A549 (cell line): ENCODE measurements around the gene HLCS. TPM values are rescaled to one million over a fixed set of nuclear protein-coding genes. Genes with fewer than 3 reads are reported as not detected.
"Not testable (repeated sequence)": the region's sequence is repeated elsewhere in the genome, so short reads cannot be mapped to it uniquely, and the experiment has no call there.

Source experiments
- ATAC-seq, 2 experiments: fragments of 200-7000 bp in 1 of 2; fragments of >200 bp in 1 of 2; cut with Nextera tagmentation in 1 of 2; cut with Tn5 transposase in 1 of 2; 3 replicates each; pipeline versions ENCODE4 v1.8.0 to v1.9.1; 2018 to 2020; ENCODE audit warnings: mild to moderate bottlenecking in 1 of 2, moderate library complexity in 1 of 2
- CTCF ChIA-PET: fragments of 300-600 bp; sonication (Branson Sonifier 250); formaldehyde crosslinking; extraction: SDS; loops from one replicate; lab custom pipeline; 2021; ENCODE audit warnings: antibody characterized with exemption, inconsistent platforms; lab: Yijun Ruan, JAX
- POLR2A ChIA-PET: fragments of 350-600 bp; formaldehyde crosslinking; extraction: SDS; loops from one replicate; lab custom pipeline; 2021; ENCODE audit warnings: antibody characterized with exemption, inconsistent platforms; lab: Yijun Ruan, JAX
- DNase-seq, 2 experiments: peaks; one replicate each; pipeline versions ENCODE4 v3.0.0 to v3.0.0-alpha.2; 2011 to 2016; ENCODE audit warnings: low read depth in 1 of 2, low spot score in 1 of 2
- FAIRE-seq: peaks from 2 replicates; lab custom pipeline; 2011; peaks lifted over from hg19 to GRCh38; lab: Jason Lieb, UNC
- H3K27ac ChIP-seq, 2 experiments: fragments of >200 bp; sonication (Bioruptor Twin); formaldehyde crosslinking; 3 replicates each; pipeline ENCODE4 v1.5.1; 2016 to 2017
- H3K4me1 ChIP-seq: fragments of >200 bp; sonication (Bioruptor Twin); formaldehyde crosslinking; 3 replicates; pipeline ENCODE4 v1.6.1; 2016
- H3K4me2 ChIP-seq: fragments of >200 bp; sonication (Bioruptor Twin); formaldehyde crosslinking; 3 replicates; pipeline ENCODE4 v1.6.1; 2016
- H3K4me3 ChIP-seq: fragments of >200 bp; sonication (Bioruptor Twin); formaldehyde crosslinking; 3 replicates; pipeline ENCODE4 v1.5.1; 2016
- H3K9me3 ChIP-seq: fragments of >200 bp; sonication (Bioruptor Twin); formaldehyde crosslinking; 3 replicates; pipeline ENCODE4 v1.6.1; 2016
- CBX2 ChIP-seq: fragments of 200-600 bp; sonication (generic); IDR thresholded peaks from 2 replicates; pipeline ENCODE4 v1.6.1; 2016; ENCODE audit warnings: low read depth, mild to moderate bottlenecking, borderline replicate concordance
- CEBPB ChIP-seq, 2 experiments: fragments of >200 bp in 1 of 2; sonication (Bioruptor Twin) in 1 of 2; formaldehyde crosslinking in 1 of 2; IDR thresholded peaks; 2 replicates each; pipeline ENCODE4 v1.6.1; 2012 to 2016
- CHD2 ChIP-seq: fragments of 150-350 bp; IDR thresholded peaks from 2 replicates; pipeline ENCODE4 v1.6.1; 2014; ENCODE audit warnings: low read length; ENCODE audit not compliant: partially characterized antibody
- CHD4 ChIP-seq: fragments of 200-600 bp; sonication (generic); IDR thresholded peaks from 2 replicates; pipeline ENCODE4 v1.6.1; 2016; ENCODE audit warnings: antibody characterized with exemption, mild to moderate bottlenecking, borderline replicate concordance
- E2F6 ChIP-seq: IDR thresholded peaks from 2 replicates; pipeline ENCODE4 v1.6.1; 2012; ENCODE audit warnings: low read depth, borderline replicate concordance
- EHMT2 ChIP-seq: fragments of 200-600 bp; sonication (generic); IDR thresholded peaks from 2 replicates; pipeline ENCODE4 v1.6.1; 2016; ENCODE audit warnings: antibody characterized with exemption, low read depth, mild to moderate bottlenecking, moderate library complexity
- GATA3 ChIP-seq: IDR thresholded peaks from 2 replicates; pipeline ENCODE4 v1.6.1; 2012; ENCODE audit warnings: borderline replicate concordance
- HOXB13 ChIP-seq: fragments of 250-450 bp; sonication (Bioruptor Pico); IDR thresholded peaks from 2 replicates; pipeline ENCODE4 v1.5.0; 2020; ENCODE audit warnings: low read depth, mild to moderate bottlenecking, moderate library complexity
- HOXB5 ChIP-seq: fragments of 250-450 bp; sonication (Bioruptor Pico); IDR thresholded peaks from 2 replicates; pipeline ENCODE4 v1.5.0; 2020; ENCODE audit warnings: mild to moderate bottlenecking, moderate library complexity
- KDM1A ChIP-seq: fragments of 200-600 bp; sonication (generic); IDR thresholded peaks from 2 replicates; pipeline ENCODE4 v1.6.1; 2016; ENCODE audit warnings: low read depth, mild to moderate bottlenecking
- MAZ ChIP-seq: fragments of 150-350 bp; IDR thresholded peaks from 2 replicates; pipeline ENCODE4 v1.6.1; 2014; ENCODE audit warnings: antibody characterized with exemption, low read depth, low read length, borderline replicate concordance
- PBX3 ChIP-seq: IDR thresholded peaks from 2 replicates; pipeline ENCODE4 v1.6.1; 2012
- RFX5 ChIP-seq: fragments of 450-650 bp; IDR thresholded peaks from 2 replicates; pipeline ENCODE4 v1.7.1; 2014; ENCODE audit warnings: antibody characterized with exemption, mild to moderate bottlenecking, moderate library complexity
- RNF2 ChIP-seq: fragments of 200-600 bp; sonication (generic); IDR thresholded peaks from 2 replicates; pipeline ENCODE4 v1.6.1; 2016; ENCODE audit warnings: low read depth, mild to moderate bottlenecking, antibody characterized with exemption, moderate library complexity, borderline replicate concordance
- SREBF2 ChIP-seq: fragments of 450-650 bp; IDR thresholded peaks from 2 replicates; pipeline ENCODE4 v1.6.1; 2014; ENCODE audit warnings: mild to moderate bottlenecking, moderate library complexity
- ZC3H11A ChIP-seq: fragments of 450-650 bp; IDR thresholded peaks from 2 replicates; pipeline ENCODE4 v1.6.1; 2014; ENCODE audit warnings: antibody characterized with exemption, mild to moderate bottlenecking
- ZNF302 ChIP-seq: fragments of 250-450 bp; sonication (Bioruptor Pico); IDR thresholded peaks from 2 replicates; pipeline ENCODE4 v1.9.0; 2021; ENCODE audit warnings: inconsistent platforms, mild to moderate bottlenecking, moderate library complexity
- ZSCAN20 ChIP-seq: fragments of 250-450 bp; sonication (Bioruptor Pico); IDR thresholded peaks from 2 replicates; pipeline ENCODE4 v1.8.0; 2022; ENCODE audit warnings: mild to moderate bottlenecking, moderate library complexity
- WGBS: methylation state at CpG from one replicate; pipeline ENCODE4 v1.1.6; 2017; ENCODE audit errors: missing lambda C conversion rate; 5-methylcytosine and 5-hydroxymethylcytosine counted together
- polyA plus RNA-seq, 4 experiments: library from polyadenylated mRNA; depleted of rRNA in 3 of 4; stranded (reverse); fragments of >200 nt; fragmentation: RNase III in 1 of 4; extraction: RNeasy Plus Mini Kit Qiagen cat#74134 plus additional on column Dnase treatment in 1 of 4; gene quantifications; 2 replicates in 3 of 4; 3 replicates in 1 of 4; pipeline ENCODE4 v1.2.3, GENCODE V29; 2011 to 2017
- TF ChIP-seq, protein P1 (sequence below): fragments of 200-600 bp; sonication (generic); IDR thresholded peaks from 2 replicates; pipeline ENCODE4 v1.6.1; 2016; ENCODE audit warnings: antibody characterized with exemption, mild to moderate bottlenecking, moderate library complexity

The HLCS gene
- polyA plus RNA-seq, 2 of the 4 experiments (the other 2 are of a cell fraction), result 8.4 to 24.3 TPM

- no peak for DNase-seq
- Histone ChIP-seq H3K9me3 (no peaks in the 10 kb centered on the region), H3K27ac (no peak overlapping the region), H3K4me3 (no peak overlapping the region), H3K4me2 (no peak overlapping the region), H3K4me1 (no peaks in the 10 kb centered on the region)
- FAIRE-seq, result no peak
- ChIA-PET POLR2A (no interaction called here), CTCF (interaction anchor here (1.6 kb wide), 1 partner anchor 37 kb away, joined by 3 read pairs; no protein-coding TSS in a partner anchor)
- TF ChIP-seq CHD4, result no peak
- TF ChIP-seq ZSCAN20 (CRISPR knock-in tag), result no peak
- no peak for TF ChIP-seq GATA3
- TF ChIP-seq, all 56 proteins: peak for 0
- 94% methylated on average over 13 of the region's 13 CpGs for WGBS
- ATAC-seq, result no peak
These were observed 148.6 kb downstream of the HLCS start for GRCh38 chr21:36817732-36818450.

DNA sequence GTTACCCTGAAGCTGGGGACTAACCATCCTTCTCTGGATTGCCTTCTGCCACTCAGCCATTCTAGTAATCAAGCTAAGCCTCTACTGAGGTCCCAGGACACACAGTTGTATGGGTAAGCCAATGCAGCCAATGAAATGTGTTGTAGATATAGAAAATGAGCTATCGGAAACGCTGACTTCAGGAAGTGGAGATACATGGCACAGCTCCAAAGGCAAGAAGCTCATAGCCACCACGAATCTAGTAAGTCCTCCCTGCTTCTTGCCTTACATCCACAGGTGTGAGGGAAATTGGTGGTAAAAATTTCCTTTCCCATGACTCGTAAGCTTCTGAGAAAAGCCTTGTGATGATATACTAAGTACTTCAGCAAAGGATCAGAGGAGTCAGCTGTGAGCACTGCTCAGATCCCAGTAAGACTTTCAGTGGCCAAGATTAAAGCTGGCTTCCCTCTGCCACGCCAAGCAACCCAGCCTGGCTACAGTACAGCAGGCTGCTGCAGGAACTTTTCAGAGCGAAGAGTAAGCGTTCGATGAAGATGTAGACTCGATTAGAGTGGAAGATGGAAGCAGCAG is 149.8 kb downstream of the HLCS start:
- TF ChIP-seq HOXB13 (CRISPR knock-in tag) (no peak), EHMT2 (no peak), CBX2 (no peak), RNF2 (no peak), CEBPB (IDR thresholded peaks at IDR 0.05) (no peak), KDM1A (no peak), GATA3 (no peak), MAZ (no peak), RFX5 (no peak), HOXB5 (CRISPR knock-in tag) (no peak), ZNF302 (CRISPR knock-in tag) (no peak), SREBF2 (no peak), ZC3H11A (no peak), CHD2 (no peak), PBX3 (no peak), E2F6 (no peak)
- TF ChIP-seq, protein P1, sequence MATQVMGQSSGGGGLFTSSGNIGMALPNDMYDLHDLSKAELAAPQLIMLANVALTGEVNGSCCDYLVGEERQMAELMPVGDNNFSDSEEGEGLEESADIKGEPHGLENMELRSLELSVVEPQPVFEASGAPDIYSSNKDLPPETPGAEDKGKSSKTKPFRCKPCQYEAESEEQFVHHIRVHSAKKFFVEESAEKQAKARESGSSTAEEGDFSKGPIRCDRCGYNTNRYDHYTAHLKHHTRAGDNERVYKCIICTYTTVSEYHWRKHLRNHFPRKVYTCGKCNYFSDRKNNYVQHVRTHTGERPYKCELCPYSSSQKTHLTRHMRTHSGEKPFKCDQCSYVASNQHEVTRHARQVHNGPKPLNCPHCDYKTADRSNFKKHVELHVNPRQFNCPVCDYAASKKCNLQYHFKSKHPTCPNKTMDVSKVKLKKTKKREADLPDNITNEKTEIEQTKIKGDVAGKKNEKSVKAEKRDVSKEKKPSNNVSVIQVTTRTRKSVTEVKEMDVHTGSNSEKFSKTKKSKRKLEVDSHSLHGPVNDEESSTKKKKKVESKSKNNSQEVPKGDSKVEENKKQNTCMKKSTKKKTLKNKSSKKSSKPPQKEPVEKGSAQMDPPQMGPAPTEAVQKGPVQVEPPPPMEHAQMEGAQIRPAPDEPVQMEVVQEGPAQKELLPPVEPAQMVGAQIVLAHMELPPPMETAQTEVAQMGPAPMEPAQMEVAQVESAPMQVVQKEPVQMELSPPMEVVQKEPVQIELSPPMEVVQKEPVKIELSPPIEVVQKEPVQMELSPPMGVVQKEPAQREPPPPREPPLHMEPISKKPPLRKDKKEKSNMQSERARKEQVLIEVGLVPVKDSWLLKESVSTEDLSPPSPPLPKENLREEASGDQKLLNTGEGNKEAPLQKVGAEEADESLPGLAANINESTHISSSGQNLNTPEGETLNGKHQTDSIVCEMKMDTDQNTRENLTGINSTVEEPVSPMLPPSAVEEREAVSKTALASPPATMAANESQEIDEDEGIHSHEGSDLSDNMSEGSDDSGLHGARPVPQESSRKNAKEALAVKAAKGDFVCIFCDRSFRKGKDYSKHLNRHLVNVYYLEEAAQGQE, result no peak
- FAIRE-seq, result no peak
- no peak overlapping the region for H3K27ac ChIP-seq
- ChIA-PET CTCF (interaction anchor here (0.6 to 0.9 kb wide), 3 partner anchors 10 to 32 kb away, joined by 3 to 4 read pairs (median 3); no protein-coding TSS in a partner anchor), POLR2A (no interaction called here)
- WGBS, result 89% methylated on average over 9 of the region's 9 CpGs
- no peak for DNase-seq
- H3K4me1 ChIP-seq, result no peaks in the 10 kb centered on the region
- no peak overlapping the region for H3K4me3 ChIP-seq
- no peak overlapping the region for H3K4me2 ChIP-seq
- no peaks in the 10 kb centered on the region for H3K9me3 ChIP-seq
- ATAC-seq, result no peak

DNA sequence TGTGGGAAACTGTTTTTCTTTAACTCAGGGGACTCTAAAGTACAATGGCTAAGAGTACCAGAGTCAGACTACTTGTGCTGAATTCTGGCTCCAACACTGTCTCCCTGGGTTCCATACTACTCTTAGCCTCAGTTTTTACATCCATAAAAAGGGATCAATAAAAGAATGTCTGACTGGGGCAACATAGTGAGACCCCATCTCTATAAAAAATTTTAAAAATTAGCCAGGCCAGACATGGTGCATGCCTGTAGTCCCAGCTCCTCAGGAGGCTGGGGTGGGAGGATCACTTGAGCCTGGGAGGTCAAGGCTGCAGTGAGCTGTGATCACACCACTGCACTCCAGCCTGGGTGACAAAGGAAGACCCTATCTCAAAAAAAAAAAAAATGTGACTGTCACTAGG is 150.4 kb downstream of the HLCS start:
- H3K9me3 ChIP-seq, H3K27ac ChIP-seq, FAIRE-seq, ATAC-seq, DNase-seq, POLR2A ChIA-PET, H3K4me3 ChIP-seq, H3K4me1 ChIP-seq, H3K4me2 ChIP-seq: not testable (repeated sequence)
- CTCF ChIA-PET, result interaction anchor here (0.6 to 0.7 kb wide), 2 partner anchors 15 to 31 kb away, joined by 3 to 4 read pairs; no protein-coding TSS in a partner anchor
